Measurements from ENCODE around the gene SMIM41.

- TF ChIP-seq CTCF (IDR thresholded peaks at IDR 0.05 in 8 of 11, conservative IDR thresholded peaks at IDR 0.05 in 3 of 11) (no peak), POLR2A (IDR thresholded peaks at IDR 0.05) (no peak)
These were observed 24.4 kb upstream of the SMIM41 start for GRCh38 chr12:52054833-52055730.
